Measurements from ENCODE around the gene OR51V1.

- TF ChIP-seq CTCF (IDR thresholded peaks at IDR 0.05): no peak
- TF ChIP-seq POLR2A (IDR thresholded peaks at IDR 0.05): no peak
These were observed 36.9 kb upstream of the OR51V1 start for GRCh38 chr11:5237420-5237819.

All from testis (tissue), 2 donors.